HG03521 (cell line): ENCODE measurements around the gene ITPA.
A peak's percentile ranks its signal among the peaks of the same experiment; 100 is the strongest.
"Not testable (repeated sequence)": the region's sequence is repeated elsewhere in the genome, so short reads cannot be mapped to it uniquely, and the experiment has no call there.

Experiments used
- ATAC-seq: cut with Tn5 transposase; IDR thresholded peaks from one replicate; pipeline ENCODE4 v1.9.1; 2021; ENCODE audit warnings: mild to moderate bottlenecking, moderate library complexity; ENCODE audit not compliant: unreplicated experiment

Gene ITPA

GRCh38 chr20:3172933-3173609, 36.2 kb upstream of the ITPA start, which contains the start of gene LZTS3:
TSS of gene LZTS3 (minus strand) at chr20:3173549. CDS start at chr20:3167163, 6,386 bp downstream.
- ATAC-seq = peak; percentile 39

GRCh38 chr20:3173610-3174441, 35.5 kb upstream of the ITPA start:
- peak; percentile 86 for ATAC-seq

GRCh38 chr20:3174442-3175261, 34.6 kb upstream of the ITPA start:
- ATAC-seq = no peak

GRCh38 chr20:3175270-3175669, 34.0 kb upstream of the ITPA start:
- ATAC-seq = no peak

GRCh38 chr20:3177746-3178485, 31.4 kb upstream of the ITPA start:
- no peak for ATAC-seq

GRCh38 chr20:3180319-3180718, 29.0 kb upstream of the ITPA start:
- no peak for ATAC-seq

GRCh38 chr20:3181270-3181669, 28.0 kb upstream of the ITPA start:
- ATAC-seq = no peak

GRCh38 chr20:3182429-3182828, 26.9 kb upstream of the ITPA start:
- ATAC-seq = not testable (repeated sequence)

GRCh38 chr20:3183896-3184612, 25.2 kb upstream of the ITPA start:
- ATAC-seq = no peak

GRCh38 chr20:3187861-3188260, 21.4 kb upstream of the ITPA start:
- ATAC-seq = not testable (repeated sequence)

GRCh38 chr20:3188823-3189413, 20.4 kb upstream of the ITPA start:
- no peak for ATAC-seq

- no peak for ATAC-seq
Measured at GRCh38 chr20:3189561-3190131, 19.7 kb upstream of the ITPA start.

- ATAC-seq = no peak
Measured at GRCh38 chr20:3190681-3191111, 18.6 kb upstream of the ITPA start.

- ATAC-seq = no peak
Measured at GRCh38 chr20:3192226-3193015, 16.9 kb upstream of the ITPA start.

GRCh38 chr20:3193806-3194616, 15.3 kb upstream of the ITPA start:
- ATAC-seq = no peak

- ATAC-seq = no peak
Measured at GRCh38 chr20:3194617-3195280, 14.5 kb upstream of the ITPA start.
